Right renal pelvis (tissue), 4 donors: Measurements from ENCODE around the gene SLK. TPM values are rescaled to one million over a fixed set of nuclear protein-coding genes. Genes with fewer than 3 reads are reported as not detected.

Experiments
- DNase-seq, 4 donors: peaks; one replicate each; pipeline ENCODE4 v3.0.0-alpha.2; 2013; ENCODE audit warnings: low read depth in 4 of 4, low spot score in 3 of 4, missing footprints in 1 of 4
- polyA plus RNA-seq, 4 donors: library from polyadenylated mRNA; unstranded; fragments of 120-200 nt; gene quantifications; one replicate each; pipeline ENCODE4 v1.2.1, GENCODE V29; 2013; ENCODE audit not compliant: insufficient read length in 4 of 4

SLK gene
- polyA plus RNA-seq, 4 donors: 56.5 to 71.2 (median 66.4) TPM

DNA sequence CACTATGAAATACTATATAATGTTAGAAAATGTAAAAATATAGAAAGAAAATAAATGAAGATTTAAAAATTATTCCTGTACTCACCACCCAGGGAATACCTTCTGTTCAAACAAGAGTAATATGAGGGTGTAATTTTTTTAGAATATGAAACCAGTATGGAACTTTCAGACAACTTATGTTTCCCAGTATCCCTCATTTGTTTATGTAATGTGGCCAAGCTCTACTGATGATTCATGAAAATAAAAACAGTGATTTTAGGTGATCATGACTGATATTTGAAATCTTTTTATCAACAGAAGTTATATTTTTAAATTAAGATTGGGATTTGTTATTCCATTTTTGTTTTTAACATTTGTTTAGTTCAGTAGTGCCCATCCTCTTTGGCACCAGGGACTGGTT lies 18.8 kb downstream of the SLK start:
- DNase-seq: no peak

DNA sequence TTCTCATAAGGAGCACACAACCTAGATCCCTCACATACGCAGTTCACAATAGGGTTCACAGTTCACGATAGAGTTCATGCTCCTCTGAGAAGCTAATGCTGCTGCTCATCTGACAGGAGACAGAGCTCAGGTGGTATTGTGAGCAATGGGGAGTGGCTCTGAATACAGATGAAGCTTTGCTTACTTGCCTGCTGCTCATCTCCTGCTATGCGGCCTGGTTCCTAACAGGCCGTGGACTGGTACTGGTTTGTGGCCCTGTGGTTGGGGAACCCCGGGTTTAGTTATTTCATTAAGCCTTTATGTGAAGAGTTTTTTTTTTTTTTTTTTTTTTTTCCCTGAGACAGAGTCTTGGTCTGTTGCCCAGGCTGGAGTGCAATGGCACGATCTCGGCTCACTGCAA lies 19.4 kb downstream of the SLK start:
- DNase-seq: no peak

DNA sequence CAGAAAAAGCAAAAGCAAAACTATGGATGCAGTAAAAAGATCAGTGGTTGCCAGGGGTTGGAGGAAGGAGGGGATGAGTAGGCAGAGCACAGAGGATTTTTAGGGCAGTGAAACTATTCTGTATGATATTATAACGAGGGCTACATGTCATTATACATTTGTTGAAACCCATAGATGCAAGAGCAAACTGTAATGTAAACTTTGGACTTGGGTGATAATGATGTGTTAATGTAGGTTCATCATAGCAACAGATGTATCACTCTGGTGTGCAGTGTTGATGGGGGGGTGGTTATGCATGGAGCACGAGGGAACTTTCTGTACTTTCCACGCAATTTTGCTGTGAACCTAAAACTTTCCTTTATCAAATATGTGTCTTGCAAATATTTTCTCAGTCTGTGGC lies 23.2 kb downstream of the SLK start:
- DNase-seq: no peak

DNA sequence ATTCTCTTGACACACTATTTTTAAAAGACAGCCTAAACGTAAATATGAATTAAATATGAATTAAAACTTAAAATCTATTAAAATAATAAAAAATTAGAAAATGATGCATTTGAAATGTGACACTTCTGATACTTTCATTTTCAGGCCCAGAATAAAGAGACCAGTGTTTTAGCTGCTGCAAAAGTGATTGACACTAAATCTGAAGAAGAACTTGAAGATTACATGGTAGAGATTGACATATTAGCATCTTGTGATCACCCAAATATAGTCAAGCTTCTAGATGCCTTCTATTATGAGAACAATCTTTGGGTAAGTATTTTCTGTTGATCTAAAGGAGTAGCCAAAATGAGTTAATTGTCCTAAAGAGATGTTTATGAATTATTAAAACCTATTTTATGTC lies 23.6 kb downstream of the SLK start:
- no peak for DNase-seq

DNA sequence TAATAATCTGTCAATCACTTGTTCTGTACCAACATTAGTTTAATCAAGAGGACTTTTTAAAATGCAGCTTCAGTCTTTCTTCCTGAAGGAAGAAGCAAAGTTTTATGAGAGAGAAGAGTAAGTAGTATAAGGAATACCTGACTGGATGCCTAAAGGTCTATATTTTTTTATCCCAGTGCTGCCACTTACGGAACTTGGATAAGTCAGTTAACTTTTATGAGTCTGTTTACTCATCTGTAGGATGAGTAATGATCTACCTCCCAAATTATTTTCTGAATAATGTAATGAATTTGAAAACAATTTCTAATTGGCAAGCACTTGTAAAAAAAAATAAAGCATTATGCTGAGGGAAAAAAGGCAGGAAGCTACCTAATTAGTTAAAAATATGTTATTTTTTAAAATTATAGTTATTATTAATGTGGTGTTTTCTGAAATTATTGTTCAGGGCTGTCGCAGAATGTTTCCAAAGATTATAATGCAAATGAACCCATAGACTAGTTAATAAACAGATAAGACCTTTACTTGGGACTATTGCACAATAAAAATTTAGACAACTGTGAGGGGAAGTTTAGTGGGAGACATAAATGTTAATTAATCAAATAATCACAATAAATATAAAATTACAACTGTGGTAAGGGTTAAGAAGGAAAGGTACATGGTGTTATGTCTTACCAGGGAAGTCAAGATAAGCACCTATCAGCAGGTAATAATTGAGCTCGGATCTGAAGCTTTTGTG lies 24.6 kb downstream of the SLK start:
- DNase-seq: no peak

DNA sequence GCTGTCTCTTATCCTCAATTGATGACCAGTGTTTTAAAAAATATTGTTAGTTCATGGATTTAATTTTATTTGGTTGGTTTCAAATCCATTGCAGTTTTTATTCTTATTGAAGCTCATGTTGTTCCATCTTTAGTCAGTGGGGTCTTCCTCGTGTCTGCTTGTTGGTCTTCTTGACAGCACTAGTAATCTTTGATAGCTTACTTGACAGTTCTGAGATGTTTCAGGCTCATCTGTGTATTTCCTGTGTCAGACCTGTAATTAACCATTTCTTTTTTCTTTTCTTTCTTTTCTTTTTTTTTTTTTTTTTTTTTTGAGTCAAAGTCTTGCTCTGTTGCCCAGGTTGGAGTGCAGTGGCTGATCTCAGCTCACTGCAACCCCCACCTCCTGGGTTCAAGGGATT lies 28.2 kb downstream of the SLK start:
- DNase-seq: no peak

DNA sequence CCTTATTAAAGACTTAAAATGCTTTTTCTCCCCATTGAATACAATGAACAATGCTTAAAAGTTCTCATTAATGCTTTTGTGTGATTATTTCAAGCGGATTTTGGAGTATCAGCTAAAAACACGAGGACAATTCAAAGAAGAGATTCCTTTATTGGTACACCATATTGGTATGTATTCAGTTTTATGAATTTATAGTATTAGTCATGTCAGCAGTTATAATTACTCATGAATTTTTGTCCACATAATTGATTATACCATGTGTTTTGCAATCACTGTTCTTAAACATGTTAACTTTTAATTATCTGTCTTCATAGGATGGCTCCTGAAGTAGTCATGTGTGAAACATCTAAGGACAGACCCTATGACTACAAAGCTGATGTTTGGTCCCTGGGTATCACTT lies 31.9 kb downstream of the SLK start:
- DNase-seq: no peak

DNA sequence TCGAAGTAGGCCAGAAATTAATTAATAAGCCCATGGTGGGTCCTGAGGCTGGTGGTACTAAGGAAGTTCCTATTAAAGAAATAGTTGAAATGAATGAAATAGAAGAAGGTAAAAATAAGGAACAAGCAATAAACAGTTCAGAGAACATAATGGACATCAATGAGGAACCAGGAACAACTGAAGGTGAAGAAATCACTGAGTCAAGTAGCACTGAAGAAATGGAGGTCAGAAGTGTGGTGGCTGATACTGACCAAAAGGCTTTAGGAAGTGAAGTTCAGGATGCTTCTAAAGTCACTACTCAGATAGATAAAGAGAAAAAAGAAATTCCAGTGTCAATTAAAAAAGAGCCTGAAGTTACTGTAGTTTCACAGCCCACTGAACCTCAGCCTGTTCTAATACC lies 36.0 kb downstream of the SLK start:
- no peak for DNase-seq

DNA sequence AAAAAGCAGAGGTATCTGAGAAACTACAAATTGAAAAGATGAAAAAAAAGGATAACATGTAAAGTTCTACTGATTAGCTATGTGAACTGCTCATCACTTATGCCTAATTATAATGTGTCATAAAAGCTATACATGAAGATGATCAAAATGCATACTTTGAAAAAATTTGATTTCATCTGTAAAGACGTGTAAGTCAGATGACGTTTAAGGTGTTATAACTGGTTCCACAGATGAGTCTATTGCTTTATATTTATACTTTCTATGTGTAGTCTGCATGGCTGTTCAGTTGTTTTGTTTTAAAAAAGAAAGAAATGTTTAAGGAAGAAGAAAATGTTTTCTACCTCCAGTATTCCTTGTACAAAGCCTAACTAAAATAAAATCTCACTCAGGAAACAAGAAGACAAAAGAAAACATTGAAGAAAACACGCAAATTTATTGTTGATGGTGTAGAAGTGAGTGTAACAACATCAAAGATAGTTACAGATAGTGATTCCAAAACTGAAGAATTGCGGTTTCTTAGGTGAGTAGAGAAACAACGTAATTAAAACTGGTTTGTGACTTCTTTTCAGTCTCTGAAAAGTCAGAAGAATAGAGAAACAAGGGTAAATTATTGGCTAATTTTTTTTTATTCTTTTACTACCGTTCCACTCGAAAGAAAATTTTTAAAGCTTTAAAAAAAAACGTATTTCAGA lies 38.4 kb downstream of the SLK start:
- DNase-seq: no peak

DNA sequence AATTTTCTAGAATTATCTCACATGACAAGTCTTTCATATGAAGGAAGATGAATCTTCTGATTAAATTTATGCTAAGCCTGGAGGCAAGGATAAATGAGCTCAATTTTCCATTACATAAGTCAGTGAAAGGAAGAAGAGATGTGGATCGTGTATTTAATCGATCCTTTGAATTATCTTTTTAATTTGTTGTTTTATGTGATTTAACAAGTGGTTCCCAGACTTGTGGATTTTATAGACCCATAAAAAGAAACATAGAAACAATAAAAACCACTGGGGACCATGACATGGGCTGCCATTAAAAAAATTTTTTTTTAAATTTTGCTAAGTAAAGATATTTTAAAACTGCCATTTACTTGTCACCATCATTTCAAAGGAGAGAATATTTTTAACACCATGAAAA lies 45.0 kb downstream of the SLK start:
- DNase-seq: no peak

DNA sequence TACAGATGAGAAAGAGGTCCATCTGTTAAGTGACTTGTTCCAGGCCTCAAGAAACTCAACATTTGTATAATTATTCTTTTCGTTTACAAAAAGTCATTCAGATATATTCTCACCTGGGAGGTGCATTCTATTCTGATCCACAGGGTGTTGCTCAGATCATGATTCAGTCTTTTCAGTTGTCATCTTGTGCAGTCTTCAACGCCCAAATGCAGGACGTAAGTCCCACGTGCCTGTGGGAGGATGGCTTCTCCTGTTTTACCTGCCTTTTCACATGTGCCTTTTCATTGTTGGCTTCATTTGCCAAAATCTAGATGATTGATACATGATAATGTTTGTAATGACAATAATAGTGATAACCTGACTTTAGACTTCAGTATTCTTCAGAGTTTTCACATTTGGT lies 46.5 kb downstream of the SLK start:
- DNase-seq: no peak

DNA sequence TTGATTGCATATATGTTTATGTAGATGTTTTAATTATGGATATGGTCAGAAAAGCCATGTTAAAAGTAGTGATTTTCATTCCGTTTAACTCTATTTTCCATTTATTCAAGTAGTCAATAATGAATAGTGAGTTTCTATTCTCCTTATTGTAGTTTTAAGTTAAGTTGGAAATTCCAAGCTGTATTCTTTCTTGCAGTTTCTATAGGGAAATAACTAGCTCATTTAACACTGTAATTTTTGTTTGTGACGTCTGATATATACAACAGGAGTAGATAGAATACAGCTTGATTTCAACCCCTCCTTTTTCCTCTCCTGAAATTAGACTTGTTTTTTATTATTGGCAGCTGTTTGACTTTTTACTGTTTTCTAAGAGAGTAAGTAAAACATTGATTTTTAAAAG lies 47.2 kb downstream of the SLK start:
- no peak for DNase-seq

DNA sequence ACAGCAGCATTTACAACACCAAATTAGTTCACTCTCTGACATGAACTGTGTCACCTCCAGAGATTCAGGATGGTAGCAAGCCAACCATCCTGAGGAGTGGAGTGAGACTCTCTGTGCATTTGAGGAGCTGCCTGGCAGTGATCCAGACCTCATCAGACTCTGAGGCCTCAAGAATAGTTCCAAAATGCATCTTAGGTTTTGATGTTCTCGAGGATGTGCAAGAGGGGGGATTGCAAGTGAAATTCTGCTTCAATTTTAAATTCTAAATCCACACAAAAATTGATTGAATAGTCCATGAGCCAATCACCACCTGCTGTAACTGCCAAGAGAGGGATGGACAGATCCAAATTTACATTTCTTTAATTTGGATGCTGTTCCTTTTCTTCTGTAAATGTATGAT lies 49.7 kb downstream of the SLK start:
- DNase-seq: no peak

DNA sequence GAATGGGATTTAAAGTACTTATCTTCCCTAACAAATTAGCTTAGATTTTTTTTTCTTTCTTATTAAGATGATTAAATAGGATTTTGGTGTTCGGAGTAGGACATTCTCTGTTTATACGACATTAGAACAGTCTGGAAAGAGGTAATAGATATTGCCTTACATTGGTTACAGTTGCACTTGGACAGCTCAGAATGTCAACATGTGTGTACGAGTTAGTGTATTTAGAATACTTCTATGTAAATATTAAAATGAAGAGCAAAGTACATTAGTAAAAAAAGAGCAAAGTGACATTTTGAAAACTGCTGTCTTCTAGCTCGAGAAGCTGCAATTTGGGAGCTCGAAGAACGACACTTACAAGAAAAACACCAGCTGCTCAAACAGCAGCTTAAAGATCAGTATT lies 51.5 kb downstream of the SLK start:
- no peak for DNase-seq

DNA sequence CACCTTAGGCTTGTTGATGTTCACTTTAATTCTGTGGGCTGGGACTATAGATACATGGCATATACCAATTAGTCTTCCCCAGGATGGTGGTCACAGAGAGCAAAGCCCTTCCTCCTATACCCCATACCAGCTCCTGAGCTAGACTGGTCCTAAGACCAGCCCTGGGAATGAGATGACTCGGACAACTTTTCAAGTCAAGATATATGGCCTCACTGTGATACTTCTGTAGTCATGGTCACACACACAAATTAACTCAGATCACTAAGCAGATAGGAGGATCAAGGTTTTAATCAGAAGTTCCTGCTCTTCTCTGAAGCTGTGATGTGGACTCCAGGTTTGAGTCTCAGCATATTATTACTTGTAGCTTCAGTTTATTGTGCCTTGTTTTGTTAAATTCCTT lies 53.1 kb downstream of the SLK start:
- no peak for DNase-seq

DNA sequence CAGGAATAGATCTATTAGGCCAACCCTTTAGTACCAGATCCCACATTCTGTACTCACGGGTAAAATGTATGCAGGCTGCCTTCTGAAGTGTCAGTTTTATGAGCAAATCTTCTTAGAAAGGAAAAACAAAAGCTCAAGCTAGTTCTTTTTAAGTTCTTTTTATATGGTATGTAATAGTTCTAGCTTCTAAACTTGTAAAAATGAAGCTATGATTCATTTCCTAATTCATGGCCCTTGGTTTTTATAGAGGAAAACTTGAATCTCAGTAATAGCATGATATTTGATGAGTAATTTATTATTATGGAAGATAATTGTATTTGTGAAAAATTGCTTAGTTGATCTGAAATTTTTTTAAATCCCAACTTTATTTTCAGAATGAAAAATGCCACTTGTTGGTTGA lies 54.3 kb downstream of the SLK start:
- DNase-seq: no peak

DNA sequence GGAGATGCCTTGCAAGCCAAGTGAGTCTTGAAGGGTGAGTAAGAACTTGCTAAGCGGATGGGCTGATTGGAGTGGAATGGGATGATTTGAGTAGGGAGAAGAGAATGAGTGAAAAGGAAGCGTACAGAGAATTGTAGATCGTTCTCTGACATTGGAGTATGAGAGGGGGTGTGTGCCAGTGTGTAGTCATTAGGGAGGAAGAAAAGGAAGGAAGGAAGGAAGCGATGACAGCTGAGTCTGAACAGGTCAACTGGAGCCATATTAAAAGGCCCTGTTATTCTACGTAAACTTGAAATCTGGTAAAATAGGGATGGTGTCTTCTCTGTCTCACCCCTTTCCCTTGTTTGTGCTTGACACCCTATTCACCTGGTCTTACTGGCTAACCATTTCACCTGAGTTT lies 55.1 kb downstream of the SLK start:
- no peak for DNase-seq

DNA sequence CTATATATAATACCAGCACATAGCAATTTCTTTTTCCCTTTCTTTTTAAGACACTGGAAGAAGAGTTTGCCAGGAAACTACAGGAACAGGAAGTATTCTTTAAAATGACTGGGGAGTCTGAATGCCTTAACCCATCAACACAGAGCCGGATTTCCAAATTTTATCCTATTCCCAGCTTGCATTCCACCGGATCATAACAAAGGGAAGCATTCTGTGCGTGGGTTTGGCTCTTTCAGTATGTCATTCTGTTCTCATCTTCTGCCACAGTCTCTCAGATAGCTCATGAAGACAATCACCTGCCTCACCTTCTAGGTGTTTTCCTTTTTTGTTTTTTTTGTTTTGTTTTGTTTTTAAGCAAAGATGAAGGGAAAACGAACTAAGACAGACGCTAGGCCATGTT lies 58.6 kb downstream of the SLK start:
- DNase-seq: no peak

DNA sequence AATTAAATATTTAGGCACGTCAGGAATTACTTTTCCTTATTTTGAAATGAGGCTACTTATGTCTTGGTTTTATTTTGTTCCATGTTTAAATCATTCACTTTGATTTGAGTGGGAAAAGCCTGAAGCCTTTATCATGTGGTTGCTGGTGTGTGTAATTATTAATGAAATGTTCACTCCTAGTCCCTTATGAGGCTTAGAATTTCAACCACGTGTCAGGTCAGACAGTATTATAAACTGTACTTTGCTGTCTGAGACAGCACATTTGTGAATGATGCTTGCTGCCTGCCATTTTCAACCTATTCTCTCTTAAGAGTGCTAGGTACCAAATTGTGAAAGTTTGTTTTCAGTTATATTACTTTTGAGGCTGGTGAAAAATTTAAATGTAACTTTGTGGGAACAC lies 59.8 kb downstream of the SLK start:
- peak in 2 of 4 donors; percentile 18 to 19 for DNase-seq

DNA sequence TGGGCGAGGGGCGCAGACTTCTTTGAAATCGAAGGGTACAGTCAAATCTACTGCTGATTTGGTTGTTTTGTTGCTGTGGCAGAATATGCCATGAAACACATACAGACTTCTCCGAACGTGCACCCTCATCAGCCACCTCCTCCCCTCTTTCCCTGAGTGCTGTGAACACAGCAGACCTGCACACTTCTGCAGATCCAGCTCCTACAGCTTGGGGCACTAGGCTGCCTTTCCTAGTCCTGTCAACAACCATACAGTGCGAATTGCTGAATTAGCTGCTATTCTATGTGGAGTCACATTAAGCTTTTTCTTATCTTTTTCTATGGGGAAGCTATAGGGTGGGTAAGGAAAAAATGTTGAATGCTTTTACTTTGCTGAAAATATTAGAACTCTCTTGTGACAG lies 61.2 kb downstream of the SLK start:
- no peak for DNase-seq

DNA sequence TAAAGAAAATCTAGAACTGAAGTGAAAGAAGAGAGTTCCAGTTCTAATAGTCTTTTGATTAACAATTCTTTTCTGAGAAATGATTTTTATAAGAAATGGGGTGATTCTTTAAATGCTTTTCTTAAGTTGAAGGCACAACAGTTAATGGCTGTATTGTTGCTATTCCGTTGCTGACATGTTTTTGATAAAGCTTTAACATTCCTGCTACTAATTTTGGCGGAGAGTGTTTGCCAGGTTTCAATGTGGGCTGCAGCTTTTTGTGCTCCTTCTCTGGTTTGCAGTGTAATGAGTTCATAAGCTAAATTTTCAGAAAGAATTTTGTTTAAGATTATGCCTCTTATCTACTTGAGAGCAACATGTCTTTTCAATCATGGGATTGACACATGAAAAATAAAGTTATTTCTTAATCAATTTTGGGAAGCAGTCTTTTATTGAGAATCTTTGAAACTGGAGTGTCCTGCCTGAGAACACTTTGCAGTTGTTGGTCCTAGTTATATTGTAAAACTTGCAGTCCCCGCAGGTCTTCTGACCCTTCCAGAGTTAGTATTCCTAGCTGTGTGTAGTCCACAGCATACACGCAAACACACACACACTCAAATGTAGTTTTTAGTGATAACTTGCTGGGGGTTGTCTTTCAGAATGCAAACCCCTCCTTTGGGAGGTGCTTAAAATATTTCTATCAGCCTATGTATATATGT lies 62.0 kb downstream of the SLK start:
- DNase-seq: no peak

DNA sequence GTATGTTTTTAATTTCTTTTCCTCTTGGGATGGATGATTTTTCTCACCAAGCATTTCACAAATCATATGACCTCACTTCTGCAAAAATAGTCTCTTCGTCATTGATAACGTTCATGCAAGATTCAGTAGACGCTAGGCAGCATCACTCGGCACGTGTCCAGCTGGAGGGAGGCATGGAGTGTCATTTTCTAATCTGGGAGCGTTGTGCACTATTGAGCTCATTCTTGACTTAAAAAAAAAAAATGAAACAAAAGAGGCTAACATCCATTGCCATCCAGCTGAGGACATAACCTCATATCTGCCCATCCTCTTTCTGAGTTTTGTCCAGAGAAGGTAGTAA lies 62.6 kb downstream of the SLK start:
- no peak for DNase-seq
